HG03439 (cell line): ENCODE data around the gene NCR3LG1.

Source experiments
- ATAC-seq: cut with Tn5 transposase; IDR thresholded peaks from one replicate; pipeline ENCODE4 v1.9.1; 2021; ENCODE audit warnings: mild to moderate bottlenecking, moderate library complexity; ENCODE audit not compliant: unreplicated experiment

NCR3LG1 gene

GRCh38 chr11:17351510-17352176, at the start of gene NCR3LG1:
TSS of gene NCR3LG1 (plus strand) at chr11:17351800. CDS start at chr11:17351970, 170 bp downstream.
- ATAC-seq, result no peak

GRCh38 chr11:17313349-17314231, 38.0 kb upstream of the NCR3LG1 start:
- ATAC-seq, result no peak

GRCh38 chr11:17314232-17314547, 37.4 kb upstream of the NCR3LG1 start:
- no peak for ATAC-seq

GRCh38 chr11:17314904-17315426, 36.6 kb upstream of the NCR3LG1 start:
- no peak for ATAC-seq

GRCh38 chr11:17328871-17329494, 22.6 kb upstream of the NCR3LG1 start:
- ATAC-seq, result no peak

GRCh38 chr11:17331669-17332068, 19.9 kb upstream of the NCR3LG1 start:
- ATAC-seq, result no peak

- ATAC-seq, result no peak
These were observed 17.6 kb upstream of the NCR3LG1 start for GRCh38 chr11:17333799-17334586.

GRCh38 chr11:17343257-17343656, 8.3 kb upstream of the NCR3LG1 start:
- no peak for ATAC-seq

GRCh38 chr11:17343907-17344306, 7.7 kb upstream of the NCR3LG1 start:
- ATAC-seq, result no peak

GRCh38 chr11:17347676-17348075, 3.9 kb upstream of the NCR3LG1 start:
- ATAC-seq, result no peak

- no peak for ATAC-seq
These were observed 987 bp upstream of the NCR3LG1 start for GRCh38 chr11:17350455-17351171.

GRCh38 chr11:17351172-17351509, 459 bp upstream of the NCR3LG1 start:
- no peak for ATAC-seq

- peak; percentile 46 for ATAC-seq
These were observed 1.6 kb downstream of the NCR3LG1 start for GRCh38 chr11:17352950-17353820.

- ATAC-seq, result no peak
These were observed 2.4 kb downstream of the NCR3LG1 start for GRCh38 chr11:17353821-17354600.

GRCh38 chr11:17354601-17354991, 3.0 kb downstream of the NCR3LG1 start:
- no peak for ATAC-seq

- no peak for ATAC-seq
These were observed 14.9 kb downstream of the NCR3LG1 start for GRCh38 chr11:17366495-17366894.

- ATAC-seq, result no peak
These were observed 17.0 kb downstream of the NCR3LG1 start for GRCh38 chr11:17368551-17368950.

- ATAC-seq, result no peak
These were observed 17.5 kb downstream of the NCR3LG1 start for GRCh38 chr11:17369094-17369493.
